IMR-90 (cell line): ENCODE measurements around the gene UCK2. TPM values are rescaled to one million over a fixed set of nuclear protein-coding genes. Genes with fewer than 3 reads are reported as not detected.

ENCODE experiments used
- ATAC-seq: fragments of 200-7000 bp; cut with Tn5 transposase; 2 replicates; pipeline ENCODE4 v1.9.1; 2020; ENCODE audit warnings: low read depth, mild to moderate bottlenecking, moderate library complexity
- BruUV-seq: library from RNA; stranded (reverse); fragments of 400-500 nt; replicated peaks from 2 replicates; lab custom pipeline; 2021; lab: Mats Ljungman, UMichigan
- CTCF ChIA-PET: fragments of 300-600 bp; formaldehyde crosslinking; extraction: SDS; loops from one replicate; lab custom pipeline; 2021; ENCODE audit warnings: antibody characterized with exemption; lab: Yijun Ruan, JAX
- POLR2A ChIA-PET: fragments of 300-600 bp; sonication (Branson Sonifier 250); formaldehyde crosslinking; loops from one replicate; lab custom pipeline; 2022; ENCODE audit warnings: antibody characterized with exemption; ENCODE audit not compliant: unreplicated experiment; lab: Charles Lee
- DNase-seq: peaks from one replicate; pipeline ENCODE4 v3.0.0; 2013
- H2AFZ ChIP-seq: replicated peaks from 2 replicates; pipeline ENCODE3; 2013; ENCODE audit warnings: low read length, mild to moderate bottlenecking; ENCODE audit not compliant: poor library complexity
- H2AK5ac ChIP-seq: 2 replicates; pipeline ENCODE4 v1.6.1; 2013; ENCODE audit warnings: low read depth, low read length, inconsistent platforms
- H2AK9ac ChIP-seq: replicated peaks from 2 replicates; pipeline ENCODE3; 2013; ENCODE audit warnings: mild to moderate bottlenecking, low read depth, low read length, moderate library complexity; ENCODE audit not compliant: poor library complexity
- H2BK120ac ChIP-seq: 2 replicates; pipeline ENCODE4 v1.6.1; 2013; ENCODE audit warnings: low read depth, low read length, inconsistent platforms
- H2BK15ac ChIP-seq: 3 replicates; pipeline ENCODE4 v1.6.1; 2013; ENCODE audit warnings: low read depth, low read length, inconsistent platforms
- H2BK20ac ChIP-seq: 2 replicates; pipeline ENCODE4 v1.6.1; 2013; ENCODE audit warnings: low read depth, mild to moderate bottlenecking, inconsistent platforms, low read length, moderate library complexity
- H2BK5ac ChIP-seq: 2 replicates; pipeline ENCODE4 v1.6.1; 2013; ENCODE audit warnings: mild to moderate bottlenecking, low read depth, low read length, inconsistent platforms; ENCODE audit not compliant: poor library complexity, severe bottlenecking
- H3K14ac ChIP-seq: replicated peaks from 2 replicates; pipeline ENCODE4 v1.6.1; 2013; ENCODE audit warnings: low read depth, low read length, inconsistent platforms
- H3K18ac ChIP-seq: 2 replicates; pipeline ENCODE4 v1.6.1; 2013; ENCODE audit warnings: low read depth, low read length, control low read depth
- H3K23ac ChIP-seq: 2 replicates; pipeline ENCODE4 v1.6.1; 2013; ENCODE audit warnings: low read depth, low read length, inconsistent platforms
- H3K27ac ChIP-seq: 2 replicates; pipeline ENCODE4 v1.5.1; 2013; ENCODE audit warnings: mild to moderate bottlenecking, control low read depth, low read length; ENCODE audit not compliant: insufficient read depth
- H3K27me3 ChIP-seq: 2 replicates; pipeline ENCODE4 v1.6.1; 2013; ENCODE audit warnings: low read length; ENCODE audit not compliant: control insufficient read depth, insufficient read depth
- H3K36me3 ChIP-seq: 2 replicates; pipeline ENCODE4 v1.6.1; 2013; ENCODE audit warnings: low read length, mixed read lengths; ENCODE audit not compliant: control insufficient read depth, insufficient read depth
- H3K4ac ChIP-seq: 2 replicates; pipeline ENCODE4 v1.6.1; 2013; ENCODE audit warnings: low read depth, low read length, inconsistent platforms
- H3K4me1 ChIP-seq: 2 replicates; pipeline ENCODE4 v1.6.1; 2013; ENCODE audit warnings: low read length, mixed read lengths; ENCODE audit not compliant: control insufficient read depth, insufficient read depth
- H3K4me2 ChIP-seq: 2 replicates; pipeline ENCODE4 v1.6.1; 2013; ENCODE audit warnings: low read depth, mild to moderate bottlenecking, control low read depth, low read length, moderate library complexity
- H3K4me3 ChIP-seq: 2 replicates; pipeline ENCODE4 v1.5.1; 2013; ENCODE audit warnings: low read depth, mild to moderate bottlenecking, control low read depth, low read length, moderate library complexity; ENCODE audit not compliant: insufficient read depth
- H3K56ac ChIP-seq: 2 replicates; pipeline ENCODE4 v1.6.1; 2013; ENCODE audit warnings: low read length, inconsistent platforms; ENCODE audit not compliant: insufficient read depth; ENCODE audit errors: extremely low read depth
- H3K79me1 ChIP-seq, 2 experiments: 2 replicates each; pipeline ENCODE4 v1.6.1; 2013; ENCODE audit warnings: low read length in 2 of 2, inconsistent platforms in 1 of 2, low read depth in 1 of 2
- H3K9ac ChIP-seq: 2 replicates; pipeline ENCODE4 v1.6.1; 2013; ENCODE audit warnings: low read depth, low read length, control low read depth
- H3K9me1 ChIP-seq: 2 replicates; pipeline ENCODE4 v1.6.1; 2013; ENCODE audit warnings: low read length, inconsistent platforms; ENCODE audit not compliant: insufficient read depth
- H3K9me3 ChIP-seq: 2 replicates; pipeline ENCODE4 v1.6.1; 2013; ENCODE audit warnings: low read length; ENCODE audit not compliant: control insufficient read depth, insufficient read depth
- H4K20me1 ChIP-seq: 2 replicates; pipeline ENCODE4 v1.6.1; 2013; ENCODE audit warnings: low read length, inconsistent platforms; ENCODE audit not compliant: insufficient read depth
- H4K5ac ChIP-seq: 2 replicates; pipeline ENCODE4 v1.6.1; 2013; ENCODE audit warnings: mild to moderate bottlenecking, low read depth, low read length, control low read depth
- H4K8ac ChIP-seq, 2 experiments: 2 replicates each; pipeline ENCODE4 v1.6.1; 2013; ENCODE audit warnings: low read depth in 2 of 2, low read length in 2 of 2, control low read depth in 1 of 2, inconsistent platforms in 1 of 2
- H4K91ac ChIP-seq: 2 replicates; pipeline ENCODE4 v1.6.1; 2013; ENCODE audit warnings: low read depth, low read length, inconsistent platforms; ENCODE audit not compliant: insufficient read depth
- BHLHE40 ChIP-seq: fragments of 150-350 bp; IDR thresholded peaks from 2 replicates; pipeline ENCODE4 v1.6.1; 2016; ENCODE audit warnings: mild to moderate bottlenecking, low read depth, low read length
- CEBPB ChIP-seq: IDR thresholded peaks from 2 replicates; pipeline ENCODE4 v1.6.1; 2012; ENCODE audit warnings: low read depth, low read length, improper control_type of control experiment
- CHD1 ChIP-seq: IDR thresholded peaks from 2 replicates; pipeline ENCODE4 v1.6.1; 2012; ENCODE audit warnings: low read depth, low read length, improper control_type of control experiment
- MAFK ChIP-seq: IDR thresholded peaks from 2 replicates; pipeline ENCODE4 v1.6.1; 2012; ENCODE audit warnings: low read depth, low read length, improper control_type of control experiment
- RFX5 ChIP-seq: IDR thresholded peaks from 2 replicates; pipeline ENCODE4 v1.8.0; 2012; ENCODE audit warnings: low read depth, mild to moderate bottlenecking, low read length, moderate library complexity
- WGBS, 2 experiments: methylation state at CpG; one replicate each; pipeline versions ENCODE4 v1.1.5 to v1.1.7; 2013; ENCODE audit warnings: missing lambda C conversion rate in 2 of 2; ENCODE audit not compliant: insufficient read length in 1 of 2; ENCODE audit errors: extremely low coverage in 2 of 2; 5-methylcytosine and 5-hydroxymethylcytosine counted together
- dilution Hi-C: fragments of 300-500 bp; cut with HindIII; formaldehyde crosslinking; loops from one replicate; pipeline ENCODE4 v1.14.3; 2018; ENCODE audit warnings: low sequenced_read_pairs; ENCODE audit not compliant: unreplicated experiment
- in situ Hi-C: fragments of 300-500 bp; cut with MboI; formaldehyde crosslinking; loops from 3 replicates; pipeline ENCODE4 v1.14.3; 2019; ENCODE audit warnings: low sequenced_read_pairs, inconsistent platforms, mixed read lengths
- intact Hi-C: fragments of 100-400 bp; cut with micrococcal nuclease; formaldehyde crosslinking; loops from 2 replicates; pipeline ENCODE4 v1.10.0; 2022
- polyA plus RNA-seq, 3 experiments: library from polyadenylated mRNA; depleted of rRNA; stranded (reverse); fragments of >200 nt; gene quantifications; 2 replicates each; pipeline ENCODE4 v1.2.3, GENCODE V29; 2012; ENCODE audit warnings: low replicate concordance in 1 of 3
- total RNA-seq: library from RNA; depleted of rRNA; stranded (reverse); fragments of >200 nt; gene quantifications from 2 replicates; pipeline ENCODE4 v1.2.3, GENCODE V29; 2012
- TF ChIP-seq, protein P1 (sequence below): conservative IDR thresholded peaks from 2 replicates; pipeline ENCODE4 v1.5.1; 2012; ENCODE audit warnings: mild to moderate bottlenecking, low read depth, low read length, improper control_type of control experiment
- TF ChIP-seq, protein P2 (sequence below): fragments of 150-350 bp; IDR thresholded peaks from 2 replicates; pipeline ENCODE4 v1.6.1; 2017; ENCODE audit warnings: mild to moderate bottlenecking, antibody characterized with exemption, low read length, low read depth
- TF ChIP-seq, protein P3 (sequence below): fragments of 150-350 bp; IDR thresholded peaks from 2 replicates; pipeline ENCODE4 v1.6.1; 2016; ENCODE audit warnings: low read depth, mild to moderate bottlenecking, low read length, moderate library complexity, borderline replicate concordance

Gene UCK2
- total and polyA plus RNA-seq, 2 of the 4 experiments (the other 2 are of a cell fraction), result 83.0 to 87.8 TPM

DNA sequence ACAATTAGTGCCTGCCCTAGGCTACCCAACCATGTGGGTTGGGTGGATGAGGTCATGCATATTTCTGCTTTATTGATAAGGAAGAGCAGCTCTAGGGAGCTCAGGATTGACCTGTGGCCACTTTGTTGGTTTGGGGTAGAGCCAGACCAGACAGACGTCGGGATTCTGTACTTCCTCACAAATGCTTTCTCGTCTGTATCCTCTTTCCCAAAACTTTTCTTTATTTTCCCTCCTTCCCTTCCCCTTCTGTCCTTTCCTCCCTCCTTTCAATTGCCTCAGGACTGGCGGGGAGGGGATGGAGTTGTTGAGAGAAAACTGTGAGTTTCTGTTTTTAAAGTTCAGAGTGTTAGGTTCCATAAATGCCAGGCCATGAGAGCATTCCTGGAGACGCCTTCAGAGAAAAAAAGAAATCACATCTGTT, 68.0 kb downstream of the UCK2 start:
- Histone ChIP-seq H3K9me3 (no peaks in the 10 kb centered on the region), H3K14ac (peak overlapping the region; percentile 95), H4K8ac (peak overlapping the region; percentile 86 to 87), H2AK5ac (peak overlapping the region; percentile 90), H4K5ac (peak overlapping the region; percentile 92), H3K9ac (peak overlapping the region; percentile 44; the same call in 1 of the 2 replicates), H3K4me2 (peak overlapping the region; percentile 18; the same call in 1 of the 2 replicates), H3K23ac (peak overlapping the region; percentile 84), H3K18ac (peak overlapping the region; percentile 93), H2BK20ac (peak overlapping the region; percentile 87), H2BK5ac (peak overlapping the region; percentile 99), H3K79me1 (peaks cover 58 to 86% of the 10 kb centered on the region in 2 experiments), H2BK15ac (peak overlapping the region; percentile 79; the same call in 2 of the 3 replicates), H3K4me1 (peaks cover 55% of the 10 kb centered on the region), H3K4me3 (no peak overlapping the region), H3K27ac (peak overlapping the region; percentile 93), H2AK9ac (peak overlapping the region; percentile 90), H3K27me3 (no peaks in the 10 kb centered on the region), H3K36me3 (peaks cover 17% of the 10 kb centered on the region), H4K20me1 (no peaks in the 10 kb centered on the region), H2BK120ac (peak overlapping the region; percentile 97), H2AFZ (no peak overlapping the region), H3K56ac (peak overlapping the region; percentile 82), H4K91ac (peak overlapping the region; percentile 100), H3K9me1 (peaks cover 55% of the 10 kb centered on the region), H3K4ac (peak overlapping the region; percentile 98)
- ChIA-PET CTCF (no interaction called here), POLR2A (no interaction called here)
- in situ Hi-C loops, result no loop called here
- DNase-seq, result peak; percentile 80
- no peak for TF ChIP-seq CEBPB
- TF ChIP-seq BHLHE40, result no peak
- TF ChIP-seq, protein P1, sequence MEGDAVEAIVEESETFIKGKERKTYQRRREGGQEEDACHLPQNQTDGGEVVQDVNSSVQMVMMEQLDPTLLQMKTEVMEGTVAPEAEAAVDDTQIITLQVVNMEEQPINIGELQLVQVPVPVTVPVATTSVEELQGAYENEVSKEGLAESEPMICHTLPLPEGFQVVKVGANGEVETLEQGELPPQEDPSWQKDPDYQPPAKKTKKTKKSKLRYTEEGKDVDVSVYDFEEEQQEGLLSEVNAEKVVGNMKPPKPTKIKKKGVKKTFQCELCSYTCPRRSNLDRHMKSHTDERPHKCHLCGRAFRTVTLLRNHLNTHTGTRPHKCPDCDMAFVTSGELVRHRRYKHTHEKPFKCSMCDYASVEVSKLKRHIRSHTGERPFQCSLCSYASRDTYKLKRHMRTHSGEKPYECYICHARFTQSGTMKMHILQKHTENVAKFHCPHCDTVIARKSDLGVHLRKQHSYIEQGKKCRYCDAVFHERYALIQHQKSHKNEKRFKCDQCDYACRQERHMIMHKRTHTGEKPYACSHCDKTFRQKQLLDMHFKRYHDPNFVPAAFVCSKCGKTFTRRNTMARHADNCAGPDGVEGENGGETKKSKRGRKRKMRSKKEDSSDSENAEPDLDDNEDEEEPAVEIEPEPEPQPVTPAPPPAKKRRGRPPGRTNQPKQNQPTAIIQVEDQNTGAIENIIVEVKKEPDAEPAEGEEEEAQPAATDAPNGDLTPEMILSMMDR, result no peak
- no peak for TF ChIP-seq MAFK
- TF ChIP-seq, protein P2, sequence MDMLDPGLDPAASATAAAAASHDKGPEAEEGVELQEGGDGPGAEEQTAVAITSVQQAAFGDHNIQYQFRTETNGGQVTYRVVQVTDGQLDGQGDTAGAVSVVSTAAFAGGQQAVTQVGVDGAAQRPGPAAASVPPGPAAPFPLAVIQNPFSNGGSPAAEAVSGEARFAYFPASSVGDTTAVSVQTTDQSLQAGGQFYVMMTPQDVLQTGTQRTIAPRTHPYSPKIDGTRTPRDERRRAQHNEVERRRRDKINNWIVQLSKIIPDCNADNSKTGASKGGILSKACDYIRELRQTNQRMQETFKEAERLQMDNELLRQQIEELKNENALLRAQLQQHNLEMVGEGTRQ, result no peak
- TF ChIP-seq RFX5, result no peak
- TF ChIP-seq CHD1, result no peak
- TF ChIP-seq, protein P3, sequence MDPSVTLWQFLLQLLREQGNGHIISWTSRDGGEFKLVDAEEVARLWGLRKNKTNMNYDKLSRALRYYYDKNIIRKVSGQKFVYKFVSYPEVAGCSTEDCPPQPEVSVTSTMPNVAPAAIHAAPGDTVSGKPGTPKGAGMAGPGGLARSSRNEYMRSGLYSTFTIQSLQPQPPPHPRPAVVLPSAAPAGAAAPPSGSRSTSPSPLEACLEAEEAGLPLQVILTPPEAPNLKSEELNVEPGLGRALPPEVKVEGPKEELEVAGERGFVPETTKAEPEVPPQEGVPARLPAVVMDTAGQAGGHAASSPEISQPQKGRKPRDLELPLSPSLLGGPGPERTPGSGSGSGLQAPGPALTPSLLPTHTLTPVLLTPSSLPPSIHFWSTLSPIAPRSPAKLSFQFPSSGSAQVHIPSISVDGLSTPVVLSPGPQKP, result no peak
- WGBS, 2 experiments, result no CpG with 5 or more reads among the region's 5 CpGs
- ATAC-seq, result peak; percentile 10
- dilution Hi-C loops, result no loop called here
- intact Hi-C loops, result no loop called here
- BruUV-seq, result no TSS peak
